GM12878 (cell line): ENCODE measurements around the gene MNAT1. TPM values are rescaled to one million over a fixed set of nuclear protein-coding genes. Genes with fewer than 3 reads are reported as not detected.

Source experiments
- ATAC-seq: fragments of 200-7000 bp; cut with Tn5 transposase; 3 replicates; pipeline ENCODE4 v1.9.1; 2020; ENCODE audit warnings: mild to moderate bottlenecking, moderate library complexity
- BruUV-seq: library from RNA; stranded (reverse); fragments of 400-500 nt; replicated peaks from 2 replicates; lab custom pipeline; 2021; lab: Mats Ljungman, UMichigan
- CTCF ChIA-PET: fragments of 300-600 bp; sonication (Branson Sonifier 250); formaldehyde crosslinking; extraction: SDS; loops from one replicate; lab custom pipeline; 2021; ENCODE audit warnings: inconsistent platforms; lab: Yijun Ruan, JAX
- POLR2A ChIA-PET: fragments of 350-600 bp; formaldehyde crosslinking; extraction: SDS; loops from one replicate; lab custom pipeline; 2021; ENCODE audit warnings: inconsistent platforms; lab: Charles Lee
- RAD21 ChIA-PET: fragments of 300-600 bp; sonication (Branson Sonifier 250); formaldehyde crosslinking; loops from one replicate; lab custom pipeline; 2023; ENCODE audit warnings: antibody characterized with exemption; ENCODE audit not compliant: unreplicated experiment; lab: Charles Lee
- SMC1A ChIA-PET: fragments of 300-600 bp; sonication (Branson Sonifier 250); formaldehyde crosslinking; loops from one replicate; lab custom pipeline; 2023; ENCODE audit not compliant: unreplicated experiment, uncharacterized antibody; lab: Charles Lee
- DNase-seq: peaks from one replicate; pipeline ENCODE4 v3.0.0-alpha.2; 2011; ENCODE audit warnings: low read depth, low spot score
- FAIRE-seq: peaks from 3 replicates; lab custom pipeline; 2011; peaks lifted over from hg19 to GRCh38; lab: Jason Lieb, UNC
- H2AFZ ChIP-seq: 2 replicates; pipeline ENCODE4 v1.6.0; 2011; ENCODE audit warnings: low read depth, low read length, control low read depth; ENCODE audit not compliant: control insufficient read depth
- H3K27ac ChIP-seq: 2 replicates; pipeline ENCODE4 v1.5.1; 2011; ENCODE audit warnings: control low read depth; ENCODE audit not compliant: control insufficient read depth, insufficient read depth
- H3K27me3 ChIP-seq, 2 experiments: replicated peaks in 1 of 2; 2 replicates each; pipeline versions ENCODE4 v1.6.0 to v1.6.1; 2011; ENCODE audit warnings: low read length in 1 of 2; ENCODE audit not compliant: control insufficient read depth in 2 of 2, insufficient read depth in 2 of 2
- H3K36me3 ChIP-seq, 2 experiments: 2 replicates each; pipeline ENCODE4 v1.5.1; 2011; ENCODE audit warnings: low read length in 1 of 2; ENCODE audit not compliant: control insufficient read depth in 2 of 2, insufficient read depth in 2 of 2
- H3K4me1 ChIP-seq: 2 replicates; pipeline ENCODE4 v1.6.1; 2011; ENCODE audit warnings: mild to moderate bottlenecking, low read length, moderate library complexity, mixed read lengths; ENCODE audit not compliant: control insufficient read depth, insufficient read depth
- H3K4me2 ChIP-seq: 2 replicates; pipeline ENCODE4 v1.6.0; 2011; ENCODE audit warnings: control low read depth; ENCODE audit not compliant: control insufficient read depth, insufficient read depth
- H3K4me3 ChIP-seq: fragments of 200-600 bp; sonication (generic); 2 replicates; pipeline ENCODE4 v1.5.1; 2016
- H3K79me2 ChIP-seq: 2 replicates; pipeline ENCODE4 v1.6.0; 2011; ENCODE audit warnings: low read length; ENCODE audit not compliant: control insufficient read depth, insufficient read depth
- H3K9ac ChIP-seq: 2 replicates; pipeline ENCODE4 v1.8.0; 2011; ENCODE audit warnings: low read length, control low read depth, mixed read lengths; ENCODE audit not compliant: control insufficient read depth, insufficient read depth
- H3K9me3 ChIP-seq: replicated peaks from 3 replicates; pipeline ENCODE4 v1.5.1; 2011; ENCODE audit warnings: mild to moderate bottlenecking, low read length; ENCODE audit not compliant: control insufficient read depth, insufficient read depth
- H4K20me1 ChIP-seq: 2 replicates; pipeline ENCODE4 v1.6.0; 2011; ENCODE audit not compliant: control insufficient read depth, insufficient read depth
- BACH1 ChIP-seq: fragments of 450-650 bp; IDR thresholded peaks from 2 replicates; pipeline ENCODE4 v1.6.1; 2017; ENCODE audit warnings: mild to moderate bottlenecking, borderline replicate concordance
- EED ChIP-seq: sonication (generic); IDR thresholded peaks from 2 replicates; pipeline ENCODE4 v1.6.1; 2016; ENCODE audit warnings: antibody characterized with exemption, low read depth
- FOS ChIP-seq: IDR thresholded peaks from 3 replicates; pipeline ENCODE4 v1.6.1; 2011; ENCODE audit warnings: borderline replicate concordance; ENCODE audit not compliant: insufficient read length; ENCODE audit errors: extremely low read depth
- IKZF2 ChIP-seq, 2 experiments: fragments of 450-650 bp; IDR thresholded peaks; 2 replicates each; pipeline ENCODE4 v1.6.1; 2017; ENCODE audit warnings: mild to moderate bottlenecking in 2 of 2, moderate library complexity in 2 of 2
- IRF4 ChIP-seq: IDR thresholded peaks from 2 replicates; pipeline ENCODE4 v1.6.1; 2011; ENCODE audit warnings: low read depth, low read length
- MTA2 ChIP-seq: fragments of 450-650 bp; IDR thresholded peaks from 2 replicates; pipeline ENCODE4 v1.6.1; 2016; ENCODE audit warnings: low read depth, mild to moderate bottlenecking, moderate library complexity
- RAD51 ChIP-seq: fragments of 450-650 bp; IDR thresholded peaks from 2 replicates; pipeline ENCODE4 v1.6.1; 2016; ENCODE audit warnings: moderate library complexity, mild to moderate bottlenecking, inconsistent platforms
- RUNX3 ChIP-seq: IDR thresholded peaks from 2 replicates; pipeline ENCODE4 v1.6.1; 2012; ENCODE audit warnings: low read length, inconsistent platforms
- ZNF24 ChIP-seq: fragments of 450-650 bp; IDR thresholded peaks from 2 replicates; pipeline ENCODE4 v1.6.1; 2017; ENCODE audit warnings: antibody characterized with exemption, mild to moderate bottlenecking
- WGBS: methylation state at CpG from one replicate; pipeline ENCODE4 v1.1.6; 2016; ENCODE audit warnings: low lambda C conversion rate; ENCODE audit not compliant: insufficient replicate concordance, insufficient coverage; ENCODE audit errors: missing lambda C conversion rate; 5-methylcytosine and 5-hydroxymethylcytosine counted together
- in situ Hi-C: fragments of 300-500 bp; cut with MboI; formaldehyde crosslinking; loops from 9 replicates; pipeline ENCODE4 v1.14.3; 2018; ENCODE audit warnings: mixed read lengths
- intact Hi-C: fragments of 100-400 bp; cut with micrococcal nuclease; formaldehyde crosslinking; loops from one replicate; pipeline ENCODE4 v1.14.2; 2022; ENCODE audit not compliant: unreplicated experiment
- polyA plus RNA-seq, 11 experiments: library from polyadenylated mRNA; depleted of rRNA in 4 of 11; unstranded in 6 of 11; stranded (reverse) in 5 of 11; fragments of >200 nt; fragmentation: Nextera tagmentation in 4 of 11; fragmentation: Illumina TruSeq in 1 of 11; extraction: Ambion mirVana in 4 of 11; extraction: Trizol in 1 of 11; gene quantifications; 1 replicate in 1 of 11; 2 replicates in 10 of 11; pipeline versions ENCODE4 v1.2.1 to v1.2.3, GENCODE V29; 2011 to 2016; ENCODE audit warnings: inconsistent platforms in 2 of 11, missing spikeins in 2 of 11, low read depth in 1 of 11
- total RNA-seq, 4 experiments: library from RNA; depleted of rRNA in 3 of 4; stranded (reverse); fragments of >200 nt in 3 of 4; fragmentation: Illumina TruSeq in 1 of 4; extraction: Trizol in 1 of 4; gene quantifications; 2 replicates each; pipeline versions ENCODE4 v1.2.1 to v1.2.3, GENCODE V29; 2013 to 2021

The MNAT1 gene
- total and polyA plus RNA-seq, 10 of the 15 experiments (the other 5 are each of a cell fraction or from before 2014, with no cell fraction given): 26.5 to 67.4 (median 40.8) TPM

- Histone ChIP-seq H3K79me2 (peaks cover 18% of the 10 kb centered on the region), H4K20me1 (no peaks in the 10 kb centered on the region), H3K27me3 (no peaks in the 10 kb centered on the region), H3K27ac (peak overlapping the region; percentile 81), H3K4me2 (peak overlapping the region; percentile 95)
- ChIA-PET CTCF (interaction anchor here (0.6 to 1.5 kb wide), 5 partner anchors 30 to 577 kb away, joined by 3 read pairs; no protein-coding TSS in a partner anchor), POLR2A (no interaction called here)
- in situ Hi-C loops: no loop called here
- TF ChIP-seq EED (0 out of 2 replicates have a peak, but pooled peaks have one; percentile 34), ZNF24 (no peak), FOS (no peak), MTA2 (0 out of 2 replicates have a peak, but pooled peaks have one; percentile 10), RUNX3 (peak; percentile 29; the same call in 1 of the 2 replicates), BACH1 (peak; percentile 74; the same call in 1 of the 2 replicates), IRF4 (0 out of 2 replicates have a peak, but pooled peaks have one; percentile 32), IKZF2 (IDR thresholded peaks at IDR 0.05) (peak in 1 of 2 experiments; percentile 39; a peak in 1 of 4 replicates), RAD51 (no peak)
- TF ChIP-seq, all 136 proteins: peak for 6
- FAIRE-seq (no peak), ATAC-seq (peak; percentile 45), DNase-seq (peak; percentile 5)
- Histone ChIP-seq H3K4me1 (0 out of 2 replicates have a peak, but pooled peaks cover 3% of the 10 kb centered on the region), H3K9me3 (no peaks in the 10 kb centered on the region), H3K36me3 (no peaks in the 10 kb centered on the region), H2AFZ (peak overlapping the region; percentile 98), H3K9ac (peak overlapping the region; percentile 83), H3K4me3 (peak overlapping the region; percentile 81)
- BruUV-seq: no TSS peak
- ChIA-PET SMC1A (interaction anchor here (0.6 to 2.0 kb wide), 4 partner anchors 12 to 322 kb away, joined by 3 to 7 read pairs (median 4); no protein-coding TSS in a partner anchor), RAD21 (interaction anchor here (0.8 to 1.1 kb wide), 2 partner anchors 223 to 230 kb away, joined by 3 read pairs; no protein-coding TSS in a partner anchor)
- WGBS: 4% methylated on average over 12 of the region's 12 CpGs
- intact Hi-C loops: loop anchor here (5.0 kb wide), 2 partner anchors 205 to 325 kb away; no protein-coding TSS in a partner anchor
Measured at GRCh38 chr14:60981633-60982455, 247.3 kb downstream of the MNAT1 start.
